Measurements from ENCODE around the gene PTGDR2. TPM values are rescaled to one million over a fixed set of nuclear protein-coding genes. Genes with fewer than 3 reads are reported as not detected.

PTGDR2 gene
- total and polyA plus RNA-seq, 9 donors = 0.07 to 0.46 (median 0.15) TPM; not detected in 2

GRCh38 chr11:60852982-60853950 is 2.5 kb downstream of the PTGDR2 start:
- no peak for TF ChIP-seq EP300 (IDR thresholded peaks at IDR 0.05)
- TF ChIP-seq POLR2A (IDR thresholded peaks at IDR 0.05) = no peak
- no peak for TF ChIP-seq CTCF (IDR thresholded peaks at IDR 0.05)
- no peaks in the 10 kb centered on the region for H3K9me3 ChIP-seq
- no peaks in the 10 kb centered on the region for H3K4me1 ChIP-seq (ENCODE audit: insufficient read depth)
- H3K27ac ChIP-seq = no peak overlapping the region
- whole genome bisulfite sequencing, 3 donors = 76 to 85% (median 82%) methylated on average over 67 to 68 of the region's 68 CpGs
- no peaks in the 10 kb centered on the region for H3K27me3 ChIP-seq
- intact Hi-C loops (cut with DNase I) = no loop called here
- DNase-seq = no peak
- H3K4me3 ChIP-seq = no peak overlapping the region
- no peaks in the 10 kb centered on the region for H3K36me3 ChIP-seq

- no peak for TF ChIP-seq CTCF (IDR thresholded peaks at IDR 0.05)
- no peak for TF ChIP-seq EP300 (IDR thresholded peaks at IDR 0.05)
- no peak for TF ChIP-seq POLR2A (IDR thresholded peaks at IDR 0.05)
- H3K4me3 ChIP-seq = no peak overlapping the region
- intact Hi-C loops (cut with DNase I) = no loop called here
- H3K4me1 ChIP-seq (ENCODE audit: insufficient read depth) = no peaks in the 10 kb centered on the region
- DNase-seq = no peak
- WGBS, 3 donors = 28 to 58% (median 48%) methylated on average over 41 to 78 of the region's 78 CpGs
- H3K27ac ChIP-seq = no peak overlapping the region
- H3K9me3 ChIP-seq = no peaks in the 10 kb centered on the region
- H3K36me3 ChIP-seq = no peaks in the 10 kb centered on the region
- H3K27me3 ChIP-seq = no peaks in the 10 kb centered on the region
These were observed 3.4 kb downstream of the PTGDR2 start for GRCh38 chr11:60852117-60852981.

GRCh38 chr11:60851327-60852104 is 4.2 kb downstream of the PTGDR2 start:
- intact Hi-C loops (cut with DNase I) = no loop called here
- Histone ChIP-seq H3K27ac (no peak overlapping the region), H3K27me3 (no peaks in the 10 kb centered on the region), H3K4me1 (ENCODE audit: insufficient read depth) (no peaks in the 10 kb centered on the region), H3K36me3 (no peaks in the 10 kb centered on the region), H3K4me3 (no peak overlapping the region), H3K9me3 (no peaks in the 10 kb centered on the region)
- no peak for TF ChIP-seq EP300 (IDR thresholded peaks at IDR 0.05)
- TF ChIP-seq POLR2A (IDR thresholded peaks at IDR 0.05) = no peak
- no peak for TF ChIP-seq CTCF (IDR thresholded peaks at IDR 0.05)
- 90 to 94% (median 93%) methylated on average over 17 of the region's 17 CpGs for WGBS, 3 donors
- no peak for DNase-seq

Measured in ovary (tissue), 9 donors.